DMS153 (cell line): Measurements from ENCODE around the gene OTUD5.
"Not testable (repeated sequence)": the region's sequence is repeated elsewhere in the genome, so short reads cannot be mapped to it uniquely, and the experiment has no call there.

ENCODE experiments used
- DNase-seq: peaks from one replicate; lab custom pipeline; 2025; lab: John Stamatoyannopoulos, UW

The OTUD5 gene

GRCh38 chrX:48909703-48910294 lies 47.6 kb downstream of the OTUD5 start:
- no peak for DNase-seq

GRCh38 chrX:48908600-48908999 lies 48.8 kb downstream of the OTUD5 start:
- no peak for DNase-seq

GRCh38 chrX:48905090-48905790 lies 52.2 kb downstream of the OTUD5 start:
- no peak for DNase-seq

GRCh38 chrX:48904626-48905025 lies 52.8 kb downstream of the OTUD5 start:
- no peak for DNase-seq

GRCh38 chrX:48904180-48904579 lies 53.2 kb downstream of the OTUD5 start:
- DNase-seq = no peak

GRCh38 chrX:48903290-48903689 lies 54.1 kb downstream of the OTUD5 start:
- DNase-seq = no peak

- no peak for DNase-seq
Measured at GRCh38 chrX:48902776-48903175, 54.6 kb downstream of the OTUD5 start.

- no peak for DNase-seq
Measured at GRCh38 chrX:48902135-48902534, 55.3 kb downstream of the OTUD5 start.

- DNase-seq = no peak
Measured at GRCh38 chrX:48901069-48901468, 56.3 kb downstream of the OTUD5 start.

GRCh38 chrX:48899078-48899410 lies 58.4 kb downstream of the OTUD5 start:
- no peak for DNase-seq

- peak; percentile 88 for DNase-seq
Measured at GRCh38 chrX:48897625-48898306, 59.6 kb downstream of the OTUD5 start, which contains the start of the genes PQBP1 and TIMM17B. TSS of gene PQBP1 (plus strand) at chrX:48897930. CDS start at chrX:48898510, 580 bp downstream. TSS of gene TIMM17B (minus strand) at chrX:48897768. CDS start at chrX:48897749, 19 bp downstream.

- peak; percentile 55 for DNase-seq
Measured at GRCh38 chrX:48897157-48897624, 60.2 kb downstream of the OTUD5 start.

GRCh38 chrX:48896611-48897011 lies 60.8 kb downstream of the OTUD5 start:
- DNase-seq = no peak

GRCh38 chrX:48894891-48895290 lies 62.5 kb downstream of the OTUD5 start:
- no peak for DNase-seq

GRCh38 chrX:48893556-48894348 lies 63.7 kb downstream of the OTUD5 start:
- no peak for DNase-seq

GRCh38 chrX:48892896-48893295 lies 64.5 kb downstream of the OTUD5 start:
- DNase-seq = no peak

- peak; percentile 71 for DNase-seq
Measured at GRCh38 chrX:48891402-48892288, 65.8 kb downstream of the OTUD5 start.

- no peak for DNase-seq
Measured at GRCh38 chrX:48890934-48891401, 66.4 kb downstream of the OTUD5 start.

GRCh38 chrX:48890296-48890925 lies 67.0 kb downstream of the OTUD5 start:
- no peak for DNase-seq

GRCh38 chrX:48886586-48886985 lies 70.8 kb downstream of the OTUD5 start:
- DNase-seq = not testable (repeated sequence)

GRCh38 chrX:48883729-48884128 lies 73.7 kb downstream of the OTUD5 start:
- DNase-seq = no peak
